Natural killer cell (primary cell): ENCODE data around the gene BUD13. TPM values are rescaled to one million over a fixed set of nuclear protein-coding genes. Genes with fewer than 3 reads are reported as not detected.

ENCODE experiments used
- ATAC-seq, 3 donors: fragments of 150-1000 bp in 2 of 3; fragments of 200-7000 bp in 1 of 3; cut with Tn5 transposase; 1 replicate in 1 of 3; 2 replicates in 2 of 3; pipeline ENCODE4 v1.10.0; 2021; ENCODE audit warnings: mild to moderate bottlenecking in 2 of 3, moderate library complexity in 2 of 3
- DNase-seq, 2 donors: peaks; one replicate each; pipeline versions ENCODE4 v3.0.0 to v3.0.0-alpha.2; 2013 to 2021; ENCODE audit warnings: mixed read lengths in 1 of 2
- H3K27ac ChIP-seq: one replicate; pipeline ENCODE4 v1.5.1; 2013; ENCODE audit warnings: mild to moderate bottlenecking, low read length
- H3K27me3 ChIP-seq: one replicate; pipeline ENCODE4 v1.6.1; 2013; ENCODE audit warnings: low read length; ENCODE audit not compliant: control insufficient read depth, insufficient read depth
- H3K36me3 ChIP-seq: one replicate; pipeline ENCODE4 v1.6.1; 2013; ENCODE audit warnings: low read length; ENCODE audit not compliant: control insufficient read depth, insufficient read depth
- H3K4me1 ChIP-seq: one replicate; pipeline ENCODE4 v1.6.1; 2013; ENCODE audit warnings: low read length; ENCODE audit not compliant: control insufficient read depth, insufficient read depth
- H3K4me3 ChIP-seq: one replicate; pipeline ENCODE4 v1.5.1; 2013; ENCODE audit warnings: low read length
- H3K9me3 ChIP-seq: one replicate; pipeline ENCODE4 v1.6.1; 2013; ENCODE audit warnings: low read length; ENCODE audit not compliant: control insufficient read depth, insufficient read depth
- H3K27ac Mint-ChIP-seq, 2 donors: one replicate each; pipeline ENCODE4 v1.8.0; 2022; ENCODE audit warnings: mild to moderate bottlenecking in 2 of 2, mixed read lengths in 2 of 2, moderate library complexity in 1 of 2
- H3K27me3 Mint-ChIP-seq, 2 donors: one replicate each; pipeline ENCODE4 v1.8.0; 2022; ENCODE audit warnings: low read depth in 2 of 2, mixed read lengths in 2 of 2
- H3K36me3 Mint-ChIP-seq: one replicate; pipeline ENCODE4 v1.8.0; 2022; ENCODE audit warnings: mixed read lengths
- H3K4me1 Mint-ChIP-seq, 2 donors: one replicate each; pipeline ENCODE4 v1.8.0; 2022; ENCODE audit warnings: mixed read lengths in 2 of 2
- H3K4me3 Mint-ChIP-seq: one replicate; pipeline ENCODE4 v1.8.0; 2022; ENCODE audit warnings: mild to moderate bottlenecking, moderate library complexity, mixed read lengths
- H3K9me3 Mint-ChIP-seq, 2 donors: one replicate each; pipeline ENCODE4 v1.8.0; 2022; ENCODE audit warnings: mixed read lengths in 2 of 2
- WGBS: methylation state at CpG from one replicate; pipeline ENCODE4 v1.1.7; 2013; ENCODE audit warnings: missing lambda C conversion rate; ENCODE audit not compliant: insufficient coverage; 5-methylcytosine and 5-hydroxymethylcytosine counted together
- intact Hi-C: fragments of 100-400 bp; cut with micrococcal nuclease; formaldehyde crosslinking; loops from one replicate; pipeline ENCODE4 v1.14.2; 2022
- total RNA-seq, 4 donors: library from RNA; stranded (reverse); fragments of 120-200 nt in 1 of 4; gene quantifications; one replicate each; pipeline versions ENCODE4 v1.2.3 to v1.2.4, GENCODE V29; 2013 to 2022
- TF ChIP-seq, protein P1 (sequence below): fragments of 200-600 bp; IDR thresholded peaks from one replicate; pipeline ENCODE4 v1.8.0; 2022; ENCODE audit warnings: antibody characterized with exemption

The BUD13 gene
- total RNA-seq, 3 donors from 2014 or later (not counting 1 experiment from before 2014, with no cell fraction given) = 13.5 to 16.0 (median 13.7) TPM

DNA sequence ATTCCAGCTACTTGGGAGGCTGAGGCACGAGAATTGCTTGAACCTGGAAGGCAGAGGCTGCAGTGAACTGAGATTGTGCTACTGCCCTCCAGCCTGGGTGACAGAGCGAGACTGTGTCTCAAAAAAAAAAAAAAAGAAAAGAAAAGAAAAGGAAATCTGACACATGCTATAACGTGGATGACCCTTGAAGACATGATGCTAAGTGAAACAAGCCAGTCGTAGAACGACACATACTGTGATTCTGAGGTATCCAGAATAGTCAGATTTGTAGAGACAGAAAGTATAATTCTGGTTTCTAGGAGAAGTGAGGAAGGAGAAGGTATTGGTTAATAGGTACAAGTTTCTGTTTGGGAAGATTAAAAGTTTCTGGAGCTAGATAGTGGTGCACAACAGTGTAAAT, 25.6 kb upstream of the BUD13 start:
- Histone ChIP-seq H3K4me1 (no peaks in the 10 kb centered on the region), H3K36me3 (no peaks in the 10 kb centered on the region), H3K27me3 (no peaks in the 10 kb centered on the region), H3K27ac (no peak overlapping the region), H3K4me3 (no peak overlapping the region), H3K9me3 (no peaks in the 10 kb centered on the region)
- TF ChIP-seq, protein P1, sequence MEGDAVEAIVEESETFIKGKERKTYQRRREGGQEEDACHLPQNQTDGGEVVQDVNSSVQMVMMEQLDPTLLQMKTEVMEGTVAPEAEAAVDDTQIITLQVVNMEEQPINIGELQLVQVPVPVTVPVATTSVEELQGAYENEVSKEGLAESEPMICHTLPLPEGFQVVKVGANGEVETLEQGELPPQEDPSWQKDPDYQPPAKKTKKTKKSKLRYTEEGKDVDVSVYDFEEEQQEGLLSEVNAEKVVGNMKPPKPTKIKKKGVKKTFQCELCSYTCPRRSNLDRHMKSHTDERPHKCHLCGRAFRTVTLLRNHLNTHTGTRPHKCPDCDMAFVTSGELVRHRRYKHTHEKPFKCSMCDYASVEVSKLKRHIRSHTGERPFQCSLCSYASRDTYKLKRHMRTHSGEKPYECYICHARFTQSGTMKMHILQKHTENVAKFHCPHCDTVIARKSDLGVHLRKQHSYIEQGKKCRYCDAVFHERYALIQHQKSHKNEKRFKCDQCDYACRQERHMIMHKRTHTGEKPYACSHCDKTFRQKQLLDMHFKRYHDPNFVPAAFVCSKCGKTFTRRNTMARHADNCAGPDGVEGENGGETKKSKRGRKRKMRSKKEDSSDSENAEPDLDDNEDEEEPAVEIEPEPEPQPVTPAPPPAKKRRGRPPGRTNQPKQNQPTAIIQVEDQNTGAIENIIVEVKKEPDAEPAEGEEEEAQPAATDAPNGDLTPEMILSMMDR = no peak
- Mint-ChIP-seq H3K4me1 (no peaks in the 10 kb centered on the region), H3K27ac (no peak overlapping the region), H3K9me3 (no peaks in the 10 kb centered on the region), H3K36me3 (no peaks in the 10 kb centered on the region), H3K27me3 (peaks cover 3 to 26% of the 10 kb centered on the region in 2 donors), H3K4me3 (no peak overlapping the region)
- intact Hi-C loops = no loop called here
- ATAC-seq = no peak
- DNase-seq = no peak
- 75% methylated on average over 5 of the region's 5 CpGs for WGBS

DNA sequence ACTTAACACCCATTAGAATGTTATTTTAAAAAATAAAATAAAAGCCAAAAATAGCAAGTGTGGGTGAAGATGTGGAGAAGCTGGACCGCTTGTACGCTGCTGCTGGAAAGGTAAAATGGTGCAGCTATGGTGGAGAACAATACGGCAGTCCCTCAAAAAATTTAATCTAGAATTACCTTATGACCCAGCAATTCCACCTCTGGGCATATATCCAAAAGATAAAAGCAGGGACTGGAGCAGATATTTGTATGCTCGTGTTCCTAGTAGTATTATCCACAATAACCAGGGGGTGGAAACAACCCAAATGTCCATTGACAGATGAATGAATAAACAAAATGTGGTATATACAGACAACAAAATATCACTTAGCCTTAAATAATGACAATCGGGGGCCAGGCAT, 25.0 kb upstream of the BUD13 start:
- no peak for DNase-seq
- Mint-ChIP-seq H3K27ac (no peak overlapping the region), H3K36me3 (no peaks in the 10 kb centered on the region), H3K4me1 (no peaks in the 10 kb centered on the region), H3K4me3 (no peak overlapping the region), H3K27me3 (peaks cover 3 to 25% of the 10 kb centered on the region in 2 donors), H3K9me3 (no peaks in the 10 kb centered on the region)
- no peaks in the 10 kb centered on the region for H3K36me3 ChIP-seq
- ATAC-seq = no peak
- WGBS = 98% methylated on average over 4 of the region's 5 CpGs
- TF ChIP-seq, protein P1 = no peak
- H3K9me3 ChIP-seq = no peaks in the 10 kb centered on the region
- no peaks in the 10 kb centered on the region for H3K27me3 ChIP-seq
- no peak overlapping the region for H3K4me3 ChIP-seq
- intact Hi-C loops = no loop called here
- H3K4me1 ChIP-seq = no peaks in the 10 kb centered on the region
- H3K27ac ChIP-seq = no peak overlapping the region

DNA sequence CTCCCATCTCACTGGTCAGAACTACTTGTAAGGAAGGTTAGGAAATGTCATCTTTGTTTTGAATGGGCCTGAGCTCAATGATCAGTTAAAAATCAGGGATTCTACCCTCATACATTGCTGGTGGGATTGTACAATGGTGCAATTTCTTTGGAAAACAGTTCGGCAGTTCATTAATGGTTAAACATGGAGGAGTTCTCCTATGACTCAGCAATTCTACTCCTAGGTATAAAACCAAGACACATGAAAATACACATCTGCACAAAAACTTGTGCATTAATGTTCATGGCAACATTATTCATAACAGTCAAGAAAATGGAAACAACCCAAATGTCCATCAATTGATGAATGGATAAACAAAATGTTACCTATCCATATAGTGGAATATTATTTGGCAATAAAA, 23.8 kb upstream of the BUD13 start:
- Mint-ChIP-seq H3K4me1 (peaks cover 0 to under 1% of the 10 kb centered on the region in 2 donors), H3K27me3 (peaks cover 3 to 22% of the 10 kb centered on the region in 2 donors), H3K36me3 (no peaks in the 10 kb centered on the region), H3K9me3 (no peaks in the 10 kb centered on the region), H3K27ac (no peak overlapping the region), H3K4me3 (no peak overlapping the region)
- H3K27ac ChIP-seq = no peak overlapping the region
- WGBS = no CpG with 5 or more reads among the region's 1 CpG
- H3K27me3 ChIP-seq = no peaks in the 10 kb centered on the region
- intact Hi-C loops = no loop called here
- DNase-seq (no peak), ATAC-seq (no peak)
- H3K4me3 ChIP-seq = no peak overlapping the region
- H3K9me3 ChIP-seq = no peaks in the 10 kb centered on the region
- peaks cover 2% of the 10 kb centered on the region for H3K4me1 ChIP-seq
- H3K36me3 ChIP-seq = no peaks in the 10 kb centered on the region
- TF ChIP-seq, protein P1 = no peak

GRCh38 chr11:116794851-116795250, 22.1 kb upstream of the BUD13 start:
- peaks cover 3 to 13% of the 10 kb centered on the region in 2 donors for H3K27me3 Mint-ChIP-seq
- no peak overlapping the region for H3K27ac Mint-ChIP-seq
- ATAC-seq = no peak
- H3K9me3 Mint-ChIP-seq = no peaks in the 10 kb centered on the region
- WGBS = 82% methylated on average over 2 of the region's 2 CpGs
- Histone ChIP-seq H3K9me3 (no peaks in the 10 kb centered on the region), H3K4me1 (peaks cover 10% of the 10 kb centered on the region), H3K4me3 (no peak overlapping the region), H3K27me3 (no peaks in the 10 kb centered on the region), H3K27ac (no peak overlapping the region), H3K36me3 (no peaks in the 10 kb centered on the region)
- TF ChIP-seq, protein P1 = no peak
- H3K36me3 Mint-ChIP-seq = no peaks in the 10 kb centered on the region
- H3K4me1 Mint-ChIP-seq = peaks cover 0 to 7% of the 10 kb centered on the region in 2 donors
- intact Hi-C loops = loop anchor here (5.0 kb wide), 1 partner anchor 57 kb away; no protein-coding TSS in a partner anchor
- H3K4me3 Mint-ChIP-seq = no peak overlapping the region
- DNase-seq = no peak
